Subcutaneous preadipocyte (primary cell): ENCODE data around the gene ELL. TPM values are rescaled to one million over a fixed set of nuclear protein-coding genes. Genes with fewer than 3 reads are reported as not detected.

ENCODE experiments used
- total RNA-seq: library from RNA; depleted of rRNA; stranded (reverse); fragments of >200 nt; gene quantifications from 2 replicates; pipeline ENCODE4 v1.2.3, GENCODE V29; 2012

ELL gene
- 14.7 and 17.0 TPM in 2 replicates for total RNA-seq

GRCh38 chr19:18521692-18522123, at the start of gene ELL:
Gene ELL, minus strand, starts transcription at chr19:18522070. Its CDS starts 15 bp downstream, at chr19:18522055.

GRCh38 chr19:18557411-18558201, 35.7 kb upstream of the ELL start, which contains the start of gene KXD1:
Gene KXD1, plus strand, starts transcription at chr19:18557870. Its CDS starts 4,187 bp downstream, at chr19:18562057.

GRCh38 chr19:18542941-18543813, 21.3 kb upstream of the ELL start, which contains the start of gene FKBP8:
Gene FKBP8, minus strand, starts transcription at chr19:18543573. Its CDS starts 1,603 bp downstream, at chr19:18541970.

GRCh38 chr19:18437491-18438330, 84.2 kb downstream of the ELL start, which contains the start of gene ISYNA1:
Gene ISYNA1, minus strand, starts transcription at chr19:18438133. Its CDS starts 154 bp downstream, at chr19:18437979.

GRCh38 chr19:18419195-18419698, 102.6 kb downstream of the ELL start, which contains the start of gene SSBP4:
Gene SSBP4, plus strand, starts transcription at chr19:18419398. Its CDS starts 251 bp downstream, at chr19:18419649.

GRCh38 chr19:18397242-18398202, 124.3 kb downstream of the ELL start, which contains the start of gene LRRC25:
Gene LRRC25, minus strand, starts transcription at chr19:18397622. Its CDS starts 659 bp downstream, at chr19:18396963.

Other genes starting within 250 kb of the ELL start
- gene IQCN, start 247.6 kb downstream of the ELL start, total RNA-seq, result 0.39 and 0.73 TPM in 2 replicates
- gene JUND, start 240.4 kb downstream of the ELL start, total RNA-seq, result 96.2 and 99.6 TPM in 2 replicates
- gene LSM4, start 199.0 kb downstream of the ELL start, total RNA-seq, result 146 and 148 TPM in 2 replicates
- gene PGPEP1, start 181.5 kb downstream of the ELL start, total RNA-seq, result 14.0 and 17.4 TPM in 2 replicates
- 17.3 and 18.0 TPM in 2 replicates for gene GDF15, start 135.9 kb downstream of the ELL start, total RNA-seq
- gene LRRC25, start 124.4 kb downstream of the ELL start, total RNA-seq, result not detected in 2 replicates
- gene SSBP4, start 102.7 kb downstream of the ELL start, total RNA-seq, result 69.8 and 77.4 TPM in 2 replicates
- 2.6 and 4.7 TPM in 2 replicates for gene ISYNA1, start 83.9 kb downstream of the ELL start, total RNA-seq
- gene FKBP8, start 21.5 kb upstream of the ELL start, total RNA-seq, result 185 and 224 TPM in 2 replicates
- gene KXD1, start 35.8 kb upstream of the ELL start, total RNA-seq, result 113 and 126 TPM in 2 replicates
- 449 and 860 TPM in 2 replicates for gene UBA52, start 49.8 kb upstream of the ELL start, total RNA-seq
- gene REX1BD, start 66.7 kb upstream of the ELL start, total RNA-seq, result 34.0 and 55.1 TPM in 2 replicates
- gene CRLF1, start 84.7 kb upstream of the ELL start, total RNA-seq, result 8.4 and 13.2 TPM in 2 replicates
- gene TMEM59L, start 90.8 kb upstream of the ELL start, total RNA-seq, result under 0.01 TPM in 2 replicates
- gene KLHL26, start 115.0 kb upstream of the ELL start, total RNA-seq, result 2.3 and 3.3 TPM in 2 replicates
- gene CRTC1, start 161.6 kb upstream of the ELL start, total RNA-seq, result 2.6 and 2.9 TPM in 2 replicates